A549 (cell line): Measurements from ENCODE around the gene CDC23. TPM values are rescaled to one million over a fixed set of nuclear protein-coding genes. Genes with fewer than 3 reads are reported as not detected.

ENCODE experiments used
- ATAC-seq, 2 experiments: fragments of 200-7000 bp in 1 of 2; fragments of >200 bp in 1 of 2; cut with Nextera tagmentation in 1 of 2; cut with Tn5 transposase in 1 of 2; 3 replicates each; pipeline versions ENCODE4 v1.8.0 to v1.9.1; 2018 to 2020; ENCODE audit warnings: mild to moderate bottlenecking in 1 of 2, moderate library complexity in 1 of 2
- CTCF ChIA-PET: fragments of 300-600 bp; sonication (Branson Sonifier 250); formaldehyde crosslinking; extraction: SDS; loops from one replicate; lab custom pipeline; 2021; ENCODE audit warnings: antibody characterized with exemption, inconsistent platforms; lab: Yijun Ruan, JAX
- POLR2A ChIA-PET: fragments of 350-600 bp; formaldehyde crosslinking; extraction: SDS; loops from one replicate; lab custom pipeline; 2021; ENCODE audit warnings: antibody characterized with exemption, inconsistent platforms; lab: Yijun Ruan, JAX
- DNase-seq, 2 experiments: peaks; one replicate each; pipeline versions ENCODE4 v3.0.0 to v3.0.0-alpha.2; 2011 to 2016; ENCODE audit warnings: low read depth in 1 of 2, low spot score in 1 of 2
- FAIRE-seq: peaks from 2 replicates; lab custom pipeline; 2011; peaks lifted over from hg19 to GRCh38; lab: Jason Lieb, UNC
- H3K27ac ChIP-seq, 2 experiments: fragments of >200 bp; sonication (Bioruptor Twin); formaldehyde crosslinking; 3 replicates each; pipeline ENCODE4 v1.5.1; 2016 to 2017
- H3K4me1 ChIP-seq: fragments of >200 bp; sonication (Bioruptor Twin); formaldehyde crosslinking; 3 replicates; pipeline ENCODE4 v1.6.1; 2016
- H3K4me2 ChIP-seq: fragments of >200 bp; sonication (Bioruptor Twin); formaldehyde crosslinking; 3 replicates; pipeline ENCODE4 v1.6.1; 2016
- H3K4me3 ChIP-seq: fragments of >200 bp; sonication (Bioruptor Twin); formaldehyde crosslinking; 3 replicates; pipeline ENCODE4 v1.5.1; 2016
- H3K9me3 ChIP-seq: fragments of >200 bp; sonication (Bioruptor Twin); formaldehyde crosslinking; 3 replicates; pipeline ENCODE4 v1.6.1; 2016
- ATOH8 ChIP-seq: fragments of 250-450 bp; sonication (Bioruptor Pico); IDR thresholded peaks from 2 replicates; pipeline ENCODE4 v1.5.0; 2020; ENCODE audit warnings: low read depth, mild to moderate bottlenecking, moderate library complexity
- CEBPB ChIP-seq, 2 experiments: fragments of >200 bp in 1 of 2; sonication (Bioruptor Twin) in 1 of 2; formaldehyde crosslinking in 1 of 2; IDR thresholded peaks; 2 replicates each; pipeline ENCODE4 v1.6.1; 2012 to 2016
- CTCF ChIP-seq: fragments of >200 bp; sonication (Bioruptor Twin); formaldehyde crosslinking; IDR thresholded peaks from 3 replicates; pipeline ENCODE4 v1.5.1; 2016
- EHF ChIP-seq: fragments of 250-450 bp; sonication (Bioruptor Pico); IDR thresholded peaks from 2 replicates; pipeline ENCODE4 v1.5.0; 2020; ENCODE audit warnings: mild to moderate bottlenecking
- EHMT2 ChIP-seq: fragments of 200-600 bp; sonication (generic); IDR thresholded peaks from 2 replicates; pipeline ENCODE4 v1.6.1; 2016; ENCODE audit warnings: antibody characterized with exemption, low read depth, mild to moderate bottlenecking, moderate library complexity
- EP300 ChIP-seq, 2 experiments: fragments of >200 bp; sonication (Bioruptor Twin); formaldehyde crosslinking; IDR thresholded peaks; 2 replicates in 1 of 2; 3 replicates in 1 of 2; pipeline ENCODE4 v1.6.1; 2016 to 2017
- FOSL2 ChIP-seq, 2 experiments: fragments of 450-650 bp in 1 of 2; fragments of >200 bp in 1 of 2; sonication (Bioruptor Twin) in 1 of 2; formaldehyde crosslinking; IDR thresholded peaks; 2 replicates each; pipeline versions ENCODE4 v1.5.0 to v1.6.1; 2016 to 2020; ENCODE audit warnings: mild to moderate bottlenecking in 1 of 2, moderate library complexity in 1 of 2
- FOXS1 ChIP-seq: fragments of 250-450 bp; sonication (Bioruptor Pico); IDR thresholded peaks from 2 replicates; pipeline ENCODE4 v1.5.0; 2020; ENCODE audit warnings: mild to moderate bottlenecking, moderate library complexity
- HEYL ChIP-seq: fragments of 250-450 bp; sonication (Bioruptor Pico); IDR thresholded peaks from 2 replicates; pipeline ENCODE4 v1.8.0; 2021; ENCODE audit warnings: mild to moderate bottlenecking, moderate library complexity
- HOXB13 ChIP-seq: fragments of 250-450 bp; sonication (Bioruptor Pico); IDR thresholded peaks from 2 replicates; pipeline ENCODE4 v1.5.0; 2020; ENCODE audit warnings: low read depth, mild to moderate bottlenecking, moderate library complexity
- HOXB5 ChIP-seq: fragments of 250-450 bp; sonication (Bioruptor Pico); IDR thresholded peaks from 2 replicates; pipeline ENCODE4 v1.5.0; 2020; ENCODE audit warnings: mild to moderate bottlenecking, moderate library complexity
- KDM5A ChIP-seq: fragments of 200-600 bp; sonication (generic); IDR thresholded peaks from 2 replicates; pipeline ENCODE4 v1.6.1; 2016; ENCODE audit warnings: antibody characterized with exemption, mild to moderate bottlenecking
- MAZ ChIP-seq: fragments of 150-350 bp; IDR thresholded peaks from 2 replicates; pipeline ENCODE4 v1.6.1; 2014; ENCODE audit warnings: antibody characterized with exemption, low read depth, low read length, borderline replicate concordance
- MYC ChIP-seq: IDR thresholded peaks from 2 replicates; pipeline ENCODE4 v1.6.1; 2012; ENCODE audit warnings: mild to moderate bottlenecking, inconsistent platforms, low read length, improper control_type of control experiment, borderline replicate concordance
- PHF8 ChIP-seq: fragments of 200-600 bp; sonication (generic); IDR thresholded peaks from 2 replicates; pipeline ENCODE4 v1.6.1; 2016; ENCODE audit warnings: low read depth, mild to moderate bottlenecking, antibody characterized with exemption, moderate library complexity, borderline replicate concordance
- POLR2A ChIP-seq: IDR thresholded peaks from 2 replicates; pipeline ENCODE4 v1.6.1; 2012; ENCODE audit warnings: mild to moderate bottlenecking, low read length
- RAD21 ChIP-seq, 2 experiments: fragments of >200 bp in 1 of 2; sonication (Bioruptor Twin) in 1 of 2; formaldehyde crosslinking in 1 of 2; IDR thresholded peaks in 1 of 2; conservative IDR thresholded peaks in 1 of 2; 2 replicates in 1 of 2; 3 replicates in 1 of 2; pipeline ENCODE4 v1.6.1; 2012 to 2018; ENCODE audit warnings: inconsistent platforms in 1 of 2
- RCOR1 ChIP-seq: fragments of 150-350 bp; IDR thresholded peaks from 2 replicates; pipeline ENCODE4 v1.6.1; 2014; ENCODE audit warnings: antibody characterized with exemption, low read length, low read depth
- RNF2 ChIP-seq: fragments of 200-600 bp; sonication (generic); IDR thresholded peaks from 2 replicates; pipeline ENCODE4 v1.6.1; 2016; ENCODE audit warnings: low read depth, mild to moderate bottlenecking, antibody characterized with exemption, moderate library complexity, borderline replicate concordance
- SMC3 ChIP-seq: fragments of >200 bp; sonication (Bioruptor Twin); formaldehyde crosslinking; IDR thresholded peaks from 3 replicates; pipeline ENCODE4 v1.6.1; 2018; ENCODE audit warnings: inconsistent platforms
- SREBF2 ChIP-seq: fragments of 450-650 bp; IDR thresholded peaks from 2 replicates; pipeline ENCODE4 v1.6.1; 2014; ENCODE audit warnings: mild to moderate bottlenecking, moderate library complexity
- ZSCAN20 ChIP-seq: fragments of 250-450 bp; sonication (Bioruptor Pico); IDR thresholded peaks from 2 replicates; pipeline ENCODE4 v1.8.0; 2022; ENCODE audit warnings: mild to moderate bottlenecking, moderate library complexity
- WGBS: methylation state at CpG from one replicate; pipeline ENCODE4 v1.1.6; 2017; ENCODE audit errors: missing lambda C conversion rate; 5-methylcytosine and 5-hydroxymethylcytosine counted together
- polyA plus RNA-seq, 4 experiments: library from polyadenylated mRNA; depleted of rRNA in 3 of 4; stranded (reverse); fragments of >200 nt; fragmentation: RNase III in 1 of 4; extraction: RNeasy Plus Mini Kit Qiagen cat#74134 plus additional on column Dnase treatment in 1 of 4; gene quantifications; 2 replicates in 3 of 4; 3 replicates in 1 of 4; pipeline ENCODE4 v1.2.3, GENCODE V29; 2011 to 2017
- TF ChIP-seq, protein P1 (sequence below): IDR thresholded peaks from 2 replicates; pipeline ENCODE4 v1.6.1; 2012
- TF ChIP-seq, protein P2 (sequence below): fragments of >200 bp; sonication (Bioruptor Twin); formaldehyde crosslinking; IDR thresholded peaks from 2 replicates; pipeline ENCODE4 v1.6.1; 2016

Gene CDC23
- polyA plus RNA-seq, 2 of the 4 experiments (the other 2 are of a cell fraction) = 37.1 to 70.3 TPM

DNA sequence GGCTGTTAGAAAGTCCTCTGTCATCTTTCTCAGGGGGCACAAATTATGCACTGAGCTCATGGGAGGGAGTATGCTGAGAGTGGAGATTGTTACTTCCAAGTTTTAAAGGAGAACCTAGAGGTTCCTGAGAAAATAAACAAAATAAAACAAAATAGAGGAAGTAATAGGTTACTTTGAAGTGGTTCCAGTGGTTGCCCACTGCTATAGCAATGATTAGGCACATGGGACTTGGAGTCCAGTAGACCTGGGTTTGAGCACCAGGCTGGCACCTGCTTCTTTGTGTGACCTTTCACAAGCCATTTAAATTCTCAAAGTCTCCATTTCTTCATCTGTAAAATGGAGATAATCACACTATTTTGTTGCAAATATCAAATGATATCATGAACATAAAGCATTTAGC, 13.8 kb upstream of the CDC23 start:
- H3K4me3 ChIP-seq = no peak overlapping the region
- CTCF ChIA-PET = interaction anchor here (1.2 kb wide), 1 partner anchor 13 kb away, joined by 3 read pairs; the partner anchor contains the start of gene CDC23
- no peak overlapping the region for H3K27ac ChIP-seq
- no peak overlapping the region for H3K4me2 ChIP-seq
- FAIRE-seq (no peak), ATAC-seq (no peak), DNase-seq (no peak)
- peaks cover 16% of the 10 kb centered on the region for H3K4me1 ChIP-seq
- H3K9me3 ChIP-seq = peaks cover 20% of the 10 kb centered on the region
- POLR2A ChIA-PET = no interaction called here
- no peak for TF ChIP-seq ATOH8
- TF ChIP-seq FOXS1 (CRISPR knock-in tag) = no peak
- TF ChIP-seq KDM5A = no peak
- TF ChIP-seq, protein P1, sequence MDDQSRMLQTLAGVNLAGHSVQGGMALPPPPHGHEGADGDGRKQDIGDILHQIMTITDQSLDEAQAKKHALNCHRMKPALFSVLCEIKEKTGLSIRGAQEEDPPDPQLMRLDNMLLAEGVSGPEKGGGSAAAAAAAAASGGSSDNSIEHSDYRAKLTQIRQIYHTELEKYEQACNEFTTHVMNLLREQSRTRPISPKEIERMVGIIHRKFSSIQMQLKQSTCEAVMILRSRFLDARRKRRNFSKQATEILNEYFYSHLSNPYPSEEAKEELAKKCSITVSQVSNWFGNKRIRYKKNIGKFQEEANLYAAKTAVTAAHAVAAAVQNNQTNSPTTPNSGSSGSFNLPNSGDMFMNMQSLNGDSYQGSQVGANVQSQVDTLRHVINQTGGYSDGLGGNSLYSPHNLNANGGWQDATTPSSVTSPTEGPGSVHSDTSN = no peak
- TF ChIP-seq HOXB13 = no peak
- TF ChIP-seq EP300 (IDR thresholded peaks at IDR 0.05) = no peak
- no peak for TF ChIP-seq CEBPB (IDR thresholded peaks at IDR 0.05)
- TF ChIP-seq SMC3 = no peak
- no peak for TF ChIP-seq RCOR1
- TF ChIP-seq PHF8 = no peak
- no peak for TF ChIP-seq HOXB5
- TF ChIP-seq, protein P2, sequence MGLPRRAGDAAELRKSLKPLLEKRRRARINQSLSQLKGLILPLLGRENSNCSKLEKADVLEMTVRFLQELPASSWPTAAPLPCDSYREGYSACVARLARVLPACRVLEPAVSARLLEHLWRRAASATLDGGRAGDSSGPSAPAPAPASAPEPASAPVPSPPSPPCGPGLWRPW = no peak
- TF ChIP-seq HEYL (CRISPR knock-in tag) = no peak
- TF ChIP-seq EHMT2 = no peak
- TF ChIP-seq RNF2 = no peak
- no peak for TF ChIP-seq FOSL2 (IDR thresholded peaks at IDR 0.05)
- no peak for TF ChIP-seq FOSL2 (CRISPR knock-in tag; IDR thresholded peaks at IDR 0.05)
- no peak for TF ChIP-seq POLR2A

DNA sequence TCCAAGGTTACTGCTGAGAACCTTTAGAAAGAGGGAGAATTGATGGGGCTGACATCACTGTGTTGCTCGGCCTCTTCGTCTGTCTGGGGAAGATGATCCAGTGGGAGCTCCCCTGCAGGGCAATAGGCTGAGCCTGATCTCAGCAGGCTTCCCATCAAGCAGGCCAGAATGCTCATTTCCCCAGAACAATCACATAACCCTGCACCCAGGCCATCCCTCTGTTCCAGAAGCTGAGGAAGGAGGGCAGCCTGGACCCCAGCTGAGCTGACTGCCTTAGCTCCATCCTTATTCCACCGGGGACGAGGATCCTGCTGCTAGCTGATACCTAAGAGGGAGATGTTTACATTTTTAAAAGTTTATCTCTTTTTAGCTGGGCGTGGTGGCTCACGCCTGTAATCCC, 11.6 kb upstream of the CDC23 start:
- no peak overlapping the region for H3K4me2 ChIP-seq
- ChIA-PET POLR2A (interaction anchor here (0.8 kb wide), 1 partner anchor 11 kb away, joined by 3 read pairs; no protein-coding TSS in a partner anchor), CTCF (interaction anchor here (0.6 to 6.8 kb wide), 7 partner anchors 11 to 161 kb away, joined by 3 to 86 read pairs (median 18); partner anchors contain the start of genes CDC23 and KDM3B)
- no peak overlapping the region for H3K27ac ChIP-seq
- no peak for DNase-seq
- H3K9me3 ChIP-seq = peaks cover 20% of the 10 kb centered on the region
- H3K4me1 ChIP-seq = no peaks in the 10 kb centered on the region; the same call in 2 of the 3 replicates
- no peak for FAIRE-seq
- no peak overlapping the region for H3K4me3 ChIP-seq
- WGBS = 69% methylated on average over 6 of the region's 6 CpGs
- TF ChIP-seq RCOR1 (no peak), ZSCAN20 (CRISPR knock-in tag) (no peak), EHF (no peak), POLR2A (no peak), MYC (no peak), SREBF2 (no peak), CTCF (no peak), RAD21 (conservative IDR thresholded peaks at IDR 0.05 in 1 of 2, IDR thresholded peaks at IDR 0.05 in 1 of 2) (no peak), MAZ (no peak)
- no peak for ATAC-seq
